ENCODE data around the gene FNIP2.

GRCh38 chr4:158793021-158793420 is 24.2 kb downstream of the FNIP2 start:
- TF ChIP-seq EZH2 (IDR thresholded peaks at IDR 0.05; ENCODE audit: insufficient read depth, poor library complexity, severe bottlenecking), result no peak
- TF ChIP-seq EZH2phosphoT487 (IDR thresholded peaks at IDR 0.05; ENCODE audit: insufficient read depth, low read depth), result no peak
